Dedifferentiated amniotic fluid mesenchymal stem cell (primary cell): ENCODE data around the gene ALDH6A1.
"Not testable (repeated sequence)": the region's sequence is repeated elsewhere in the genome, so short reads cannot be mapped to it uniquely, and the experiment has no call there.

Experiments
- DNase-seq: peaks from one replicate; pipeline ENCODE4 v3.0.0-alpha.2; 2016; ENCODE audit errors: extremely low spot score

The ALDH6A1 gene

DNA sequence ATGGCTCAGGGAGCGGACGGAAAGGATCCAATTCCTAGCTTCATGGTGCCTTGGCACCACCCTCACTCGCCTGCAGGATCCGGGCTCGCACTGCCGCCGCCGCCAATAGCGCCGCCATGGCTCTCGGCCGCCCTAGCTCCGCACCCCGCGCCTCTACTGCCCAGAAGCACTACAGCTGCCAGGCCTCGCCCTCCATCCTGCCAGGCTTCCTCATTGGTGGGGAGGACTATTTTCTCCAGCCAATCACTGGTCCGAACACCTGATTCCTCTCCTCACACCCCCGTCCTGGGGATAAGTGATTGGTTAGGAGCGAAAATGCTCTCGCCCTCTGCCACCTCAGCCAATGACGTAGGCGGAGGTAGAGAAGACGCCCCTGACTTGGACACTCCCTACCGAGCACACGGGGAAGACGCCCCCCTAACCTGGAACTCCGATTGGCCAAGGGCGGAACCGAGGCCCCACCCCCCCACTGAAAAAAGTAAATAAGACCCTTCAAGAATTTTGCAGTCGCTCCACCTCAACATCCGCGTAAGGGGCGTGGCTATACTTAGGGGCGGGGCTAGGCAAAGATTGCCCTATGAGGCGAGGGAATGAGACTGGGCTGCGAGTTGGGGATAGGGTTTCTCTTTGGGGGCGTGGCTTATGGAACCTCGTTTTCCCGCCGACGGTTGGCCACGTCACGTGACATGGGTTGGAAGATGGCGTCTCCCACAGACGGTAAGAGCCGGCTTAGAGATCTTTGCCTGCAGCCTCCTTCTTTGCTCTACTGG lies at the start of gene ALDH6A1, which contains the start of gene LIN52:
ALDH6A1 (minus strand) TSS at position 177 of the 770 bp plus-strand sequence; CDS start at position 118, 59 bp downstream.
LIN52 (plus strand) TSS at position 680 of the 770 bp plus-strand sequence; CDS start at position 699, 19 bp downstream.
- DNase-seq, result peak; percentile 100

DNA sequence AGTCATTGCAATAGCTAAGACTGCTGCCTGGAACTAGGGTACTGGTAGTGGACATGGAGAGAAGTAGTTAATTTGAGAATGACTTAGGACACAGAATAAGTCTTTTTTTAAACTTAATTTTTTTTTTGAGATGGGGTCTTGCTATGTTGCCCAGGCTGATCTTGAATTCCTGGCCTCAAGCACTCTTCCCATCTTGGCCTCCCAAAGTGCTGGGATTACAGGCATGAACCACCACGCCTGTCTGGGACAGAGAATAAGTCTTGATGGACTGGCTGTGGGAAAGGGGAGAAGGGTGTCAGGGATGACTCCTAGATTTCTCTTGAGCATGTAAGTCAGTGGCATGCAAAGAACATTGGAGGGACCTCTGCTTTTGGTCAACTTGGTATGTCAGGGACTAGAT lies 43.4 kb upstream of the ALDH6A1 start:
- no peak for DNase-seq

DNA sequence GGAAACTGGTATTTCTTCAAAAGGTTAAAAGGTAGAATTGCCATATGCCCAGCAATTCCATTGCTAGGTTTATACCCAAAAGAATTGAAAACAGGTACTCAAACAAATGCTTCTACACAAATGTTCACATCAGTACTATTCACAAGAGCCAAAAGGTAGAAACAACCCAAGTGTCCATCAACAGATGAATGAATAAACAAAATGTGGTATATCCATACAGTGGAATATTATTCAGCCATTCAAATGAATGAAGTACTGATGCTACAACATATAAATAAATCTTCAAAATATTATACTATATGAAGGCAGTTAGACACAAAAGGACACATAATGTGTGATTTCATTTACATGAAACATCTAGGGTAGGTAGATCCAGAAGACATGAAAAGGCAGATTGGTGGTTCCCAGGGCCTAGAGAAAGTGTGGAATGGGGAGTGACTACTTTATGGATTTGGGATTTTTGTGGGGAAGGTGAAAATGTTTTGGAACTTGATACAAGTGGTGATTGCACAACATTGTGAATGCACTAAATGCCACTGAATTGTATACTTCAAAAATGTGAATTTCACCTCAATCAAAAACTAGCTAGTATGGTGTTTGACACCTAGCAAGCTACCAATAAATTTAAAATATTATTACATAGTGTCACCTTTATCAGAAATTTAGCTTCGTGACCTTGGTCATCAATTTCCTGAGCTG lies 42.2 kb upstream of the ALDH6A1 start:
- no peak for DNase-seq

DNA sequence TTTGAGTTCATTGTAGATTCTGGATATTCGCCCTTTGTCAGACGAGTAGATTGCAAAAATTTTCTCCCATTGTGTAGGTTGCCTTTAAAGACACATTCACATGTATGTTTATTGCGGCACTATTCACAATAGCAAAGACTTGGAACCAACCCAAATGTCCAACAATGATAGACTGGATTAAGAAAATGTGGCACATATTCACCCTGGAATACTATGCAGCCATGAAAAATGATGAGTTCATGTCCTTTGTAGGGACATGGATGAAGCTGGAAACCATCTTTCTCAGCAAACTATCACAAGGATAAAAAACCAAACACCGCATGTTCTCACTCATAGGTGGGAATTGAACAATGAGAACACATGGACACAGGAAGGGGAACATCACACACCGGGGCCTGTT lies 41.2 kb upstream of the ALDH6A1 start:
- not testable (repeated sequence) for DNase-seq

DNA sequence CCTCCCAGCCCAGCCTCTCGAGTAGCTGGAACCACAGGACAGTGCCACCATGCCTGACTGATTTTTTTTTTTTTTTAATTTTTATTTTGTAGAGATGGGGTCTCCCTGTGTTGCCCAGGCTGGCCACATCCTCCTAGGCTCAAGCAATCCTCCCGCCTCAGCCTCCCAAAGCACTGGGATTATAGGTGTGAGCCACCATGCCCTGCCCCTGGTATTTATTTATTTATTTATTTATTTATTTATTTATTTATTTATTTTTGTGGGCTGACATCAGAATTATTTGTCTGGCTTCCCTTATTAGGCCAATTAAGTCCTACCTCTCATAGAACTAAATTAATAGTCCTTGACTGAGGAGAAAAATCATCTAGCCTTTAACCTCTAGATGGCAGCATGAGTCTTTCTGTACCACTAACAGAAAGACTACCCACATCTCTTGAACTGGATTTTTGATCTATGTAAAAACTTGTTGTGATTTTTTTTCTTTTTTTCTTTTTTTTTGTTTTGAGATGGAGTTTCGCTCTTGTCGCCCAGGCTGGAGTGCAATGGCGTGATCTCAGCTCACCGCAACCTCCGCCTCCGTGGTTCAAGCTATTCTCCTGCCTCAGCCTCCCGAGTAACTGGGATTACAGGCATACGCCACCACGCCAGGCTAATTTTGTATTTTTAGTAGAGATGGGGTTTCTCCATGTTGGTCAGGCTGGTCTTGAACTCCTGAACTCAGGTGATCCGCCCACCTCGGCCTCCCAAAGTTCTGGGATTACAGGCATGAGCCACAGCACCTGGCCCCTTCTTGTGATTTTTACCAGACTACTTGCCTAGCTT lies 27.4 kb upstream of the ALDH6A1 start:
- peak; percentile 67 for DNase-seq

DNA sequence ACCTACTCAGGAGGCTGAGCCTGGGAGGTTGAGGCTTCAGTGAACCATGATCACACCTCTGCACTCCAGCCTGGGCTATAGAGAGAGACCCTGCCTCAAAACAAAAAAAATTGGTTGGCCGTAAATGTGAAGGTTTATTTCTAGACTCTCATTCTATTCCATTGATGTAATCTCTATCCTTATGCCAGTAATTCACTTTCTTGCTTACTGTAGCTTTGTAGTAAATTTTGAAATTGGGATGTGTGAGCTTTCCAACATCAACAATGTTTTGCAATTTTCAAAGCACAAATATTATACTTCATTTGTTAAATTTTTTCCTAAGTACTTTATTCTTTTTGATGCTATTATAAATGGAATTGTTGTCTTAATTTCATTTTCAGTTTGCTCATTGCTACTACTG lies 25.1 kb upstream of the ALDH6A1 start:
- no peak for DNase-seq

DNA sequence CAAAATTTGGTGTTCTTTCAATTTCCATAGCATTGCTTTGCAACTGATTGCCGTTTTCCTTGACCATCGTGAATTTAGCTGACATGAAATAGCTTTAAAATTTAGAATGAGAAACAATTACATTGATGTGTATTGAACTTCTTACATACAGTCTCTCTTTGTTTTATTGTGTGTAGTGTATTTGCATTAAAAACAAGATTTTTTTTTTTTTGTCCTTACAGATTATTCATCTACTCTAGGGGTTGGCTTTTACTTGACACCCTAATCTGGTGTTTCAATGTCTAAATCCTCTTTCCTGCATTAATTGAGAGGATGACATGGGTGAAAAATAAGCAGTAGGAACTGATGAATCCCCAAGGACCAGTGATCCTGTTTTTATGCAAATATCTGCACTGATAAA lies 21.1 kb upstream of the ALDH6A1 start:
- no peak for DNase-seq

DNA sequence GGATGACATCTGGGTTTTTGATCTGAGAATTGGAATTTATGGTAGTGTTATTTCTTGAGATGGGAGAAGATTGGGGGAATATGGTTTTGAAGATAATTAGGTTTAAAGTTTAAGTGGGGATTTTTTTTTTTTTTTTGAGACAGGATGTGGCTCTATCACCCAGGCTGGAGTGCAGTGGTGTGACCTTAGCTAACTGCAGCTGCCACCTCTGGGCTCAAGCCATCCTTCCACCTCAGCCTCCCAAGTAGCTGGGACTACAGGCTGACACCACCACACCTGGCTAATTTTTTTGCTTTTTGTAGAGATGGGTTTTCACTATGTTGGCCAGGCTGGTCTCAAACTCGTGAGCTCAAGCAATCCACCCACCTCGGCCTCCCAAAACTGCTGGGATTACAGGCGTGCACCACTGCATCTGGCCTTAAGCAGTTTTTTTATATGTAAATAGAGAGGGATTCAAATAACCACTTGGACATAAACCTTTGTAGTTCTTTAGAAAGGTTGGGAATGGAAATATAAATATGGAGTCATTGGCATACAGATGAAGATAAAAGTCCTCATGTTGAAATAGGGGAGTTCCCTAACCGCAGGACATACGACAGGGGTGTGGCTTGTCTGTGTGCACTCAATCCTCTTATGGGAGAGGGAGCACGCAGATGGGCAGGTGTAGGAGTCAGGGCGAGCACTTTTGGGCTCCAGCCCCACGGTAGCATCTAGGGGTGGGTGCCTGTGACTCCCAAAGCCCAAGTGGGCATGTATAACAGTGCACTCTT lies 5.2 kb upstream of the ALDH6A1 start:
- DNase-seq, result no peak

DNA sequence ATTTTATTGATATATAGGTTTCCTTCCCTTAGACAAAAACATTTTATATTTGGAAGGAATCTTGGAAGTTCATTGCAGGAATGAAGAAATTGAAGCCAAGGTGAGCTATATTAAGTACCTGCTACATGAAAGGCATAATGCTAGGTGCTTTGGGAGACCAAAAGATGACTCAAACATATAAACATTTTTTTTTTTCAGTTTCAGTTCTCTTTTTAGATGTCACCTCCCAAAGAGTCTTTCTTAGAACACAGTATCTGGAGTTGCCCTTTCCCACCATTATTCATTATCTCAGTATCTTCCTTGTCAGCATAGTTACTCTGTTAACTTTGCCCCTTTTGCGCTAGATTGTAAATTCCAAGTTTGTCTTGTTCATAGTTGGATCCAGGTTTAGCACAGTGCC lies 1.6 kb upstream of the ALDH6A1 start:
- no peak for DNase-seq

DNA sequence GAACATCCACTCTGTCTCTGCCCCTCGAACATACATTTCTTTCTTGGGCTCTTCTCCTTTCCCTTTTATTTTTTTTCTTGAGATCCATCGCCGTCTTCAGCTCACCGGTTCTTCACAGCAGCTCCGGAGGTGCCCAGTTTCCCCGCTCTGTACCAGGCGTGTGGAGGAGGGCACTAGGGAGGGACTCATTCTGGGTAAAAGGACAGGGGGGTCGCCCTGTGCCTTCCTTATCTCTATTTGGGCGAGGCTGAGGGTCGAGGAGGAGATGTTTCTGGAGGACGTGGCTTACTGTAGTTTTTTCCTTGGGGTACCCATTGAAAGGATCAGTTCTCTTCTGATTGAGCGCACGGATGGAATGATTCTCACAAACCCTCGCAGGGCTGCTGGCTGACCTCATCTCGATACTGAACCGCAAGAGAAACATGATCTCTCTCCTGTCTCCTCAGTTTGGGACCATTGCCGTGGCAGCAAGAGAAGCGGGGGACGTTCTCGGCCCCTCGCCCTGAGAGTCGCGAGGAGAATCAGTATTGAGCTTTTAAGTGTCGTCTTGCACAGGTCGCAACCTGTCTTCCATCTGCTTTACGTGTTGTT lies 889 bp upstream of the ALDH6A1 start:
- DNase-seq, result peak; percentile 29

DNA sequence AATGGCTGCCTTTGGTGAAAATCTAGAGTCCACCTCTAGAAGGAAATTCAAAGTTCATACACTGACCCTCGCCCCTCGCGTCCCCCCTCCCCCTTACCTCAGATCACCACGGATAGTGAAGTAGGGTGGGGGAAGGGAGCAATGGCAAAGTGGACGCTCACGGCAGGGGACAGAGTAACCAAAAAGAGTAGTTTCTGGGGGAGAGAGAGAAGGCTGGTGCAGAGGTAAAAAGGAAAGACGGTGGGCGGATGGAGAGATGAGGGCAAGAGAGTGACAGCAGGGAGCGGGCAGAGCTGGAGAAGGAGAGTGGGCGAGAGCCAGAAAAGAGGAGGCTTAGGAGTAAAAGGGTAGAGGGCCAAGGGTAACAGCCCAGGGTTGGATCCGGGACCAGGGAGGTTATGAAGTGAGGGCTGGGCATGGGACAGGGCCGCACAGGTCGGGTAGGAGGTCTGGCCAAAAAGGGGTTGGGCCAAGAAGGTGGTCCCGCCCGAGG lies 423 bp downstream of the ALDH6A1 start:
- no peak for DNase-seq

DNA sequence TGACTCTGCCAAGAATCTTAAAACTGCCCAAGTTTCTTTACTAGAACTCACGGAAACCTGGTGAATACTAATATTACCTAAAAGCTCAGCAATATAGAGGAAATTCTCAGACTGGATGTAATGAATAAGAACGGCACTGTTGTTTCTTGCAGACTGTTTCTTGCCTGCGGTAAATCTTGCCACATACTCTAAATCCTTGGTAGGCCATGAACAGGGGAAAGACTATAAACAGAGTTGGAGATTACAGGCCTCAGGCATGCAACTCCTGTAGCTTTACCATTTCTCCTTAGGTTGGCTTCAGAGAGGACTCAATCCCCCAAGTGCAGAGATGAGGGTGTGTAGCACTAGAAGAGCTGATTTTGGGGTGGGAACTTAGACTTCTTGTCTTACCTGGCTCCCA lies 1.1 kb downstream of the ALDH6A1 start:
- DNase-seq, result no peak

DNA sequence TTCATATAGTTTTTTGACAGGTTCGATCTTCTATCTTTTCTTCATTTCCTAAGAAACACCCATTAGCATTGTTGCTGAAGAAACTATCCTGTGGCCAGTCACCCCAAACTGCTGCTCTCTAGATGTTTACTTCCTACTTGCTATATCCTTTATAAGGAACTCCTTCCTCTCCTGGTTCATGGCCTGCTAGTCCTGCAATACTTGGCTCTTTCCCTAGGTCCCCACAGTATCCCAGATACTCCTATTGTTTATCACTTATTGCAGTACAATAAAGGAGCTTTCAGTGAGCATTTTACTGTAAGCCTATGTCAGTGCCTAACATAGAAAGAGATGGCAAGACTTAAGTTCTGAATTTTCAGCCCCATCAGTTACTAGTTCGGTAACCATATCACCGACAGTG lies 2.8 kb downstream of the ALDH6A1 start:
- no peak for DNase-seq

DNA sequence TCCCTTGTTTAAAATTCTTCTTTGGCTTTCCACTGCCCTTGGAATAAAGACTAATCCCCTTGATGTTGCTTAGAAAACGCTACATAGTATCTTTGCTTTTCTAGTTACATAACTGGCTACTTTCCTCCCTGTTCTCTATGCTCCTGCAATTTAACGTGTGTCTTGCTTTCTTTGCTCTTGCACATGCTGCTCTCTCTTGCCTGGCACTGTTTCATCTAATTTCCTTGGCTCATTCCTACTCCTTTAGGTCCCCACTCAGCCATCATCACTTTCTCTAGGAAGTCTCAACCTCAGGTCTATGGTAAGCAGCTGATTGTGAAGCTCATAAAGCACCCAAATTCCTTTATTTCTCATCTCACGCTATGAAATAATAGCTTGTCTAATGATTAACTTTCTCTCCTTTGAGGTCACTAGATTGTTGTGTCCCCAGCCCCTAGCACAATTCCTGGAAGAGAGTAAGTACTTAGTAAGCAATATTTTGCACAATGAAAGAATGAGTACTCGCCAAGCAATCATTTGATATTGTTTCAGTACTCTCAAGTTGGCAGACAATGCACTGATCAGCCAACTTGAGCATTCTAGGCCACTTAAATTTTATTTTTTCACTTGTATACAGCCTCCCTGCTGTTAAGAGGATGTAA lies 3.3 kb downstream of the ALDH6A1 start:
- no peak for DNase-seq

DNA sequence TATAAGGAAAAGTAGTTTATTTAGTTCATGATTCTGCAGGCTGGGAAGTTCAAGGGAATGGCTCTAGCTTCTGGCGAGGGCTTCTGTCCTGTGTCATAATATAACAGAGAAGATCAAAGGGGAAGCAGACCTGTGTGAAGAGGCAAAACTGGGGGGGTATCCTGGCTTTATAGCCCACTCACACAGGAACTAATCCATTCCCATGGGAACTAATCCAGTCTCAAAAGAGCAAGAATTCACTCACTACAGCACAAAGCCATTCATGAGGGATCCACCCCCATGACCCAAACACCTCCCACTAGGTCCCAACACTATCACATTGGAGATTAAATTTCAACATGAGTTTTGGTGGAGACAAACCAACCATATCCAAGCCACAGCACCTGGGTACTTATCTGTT lies 6.9 kb downstream of the ALDH6A1 start:
- DNase-seq, result no peak

DNA sequence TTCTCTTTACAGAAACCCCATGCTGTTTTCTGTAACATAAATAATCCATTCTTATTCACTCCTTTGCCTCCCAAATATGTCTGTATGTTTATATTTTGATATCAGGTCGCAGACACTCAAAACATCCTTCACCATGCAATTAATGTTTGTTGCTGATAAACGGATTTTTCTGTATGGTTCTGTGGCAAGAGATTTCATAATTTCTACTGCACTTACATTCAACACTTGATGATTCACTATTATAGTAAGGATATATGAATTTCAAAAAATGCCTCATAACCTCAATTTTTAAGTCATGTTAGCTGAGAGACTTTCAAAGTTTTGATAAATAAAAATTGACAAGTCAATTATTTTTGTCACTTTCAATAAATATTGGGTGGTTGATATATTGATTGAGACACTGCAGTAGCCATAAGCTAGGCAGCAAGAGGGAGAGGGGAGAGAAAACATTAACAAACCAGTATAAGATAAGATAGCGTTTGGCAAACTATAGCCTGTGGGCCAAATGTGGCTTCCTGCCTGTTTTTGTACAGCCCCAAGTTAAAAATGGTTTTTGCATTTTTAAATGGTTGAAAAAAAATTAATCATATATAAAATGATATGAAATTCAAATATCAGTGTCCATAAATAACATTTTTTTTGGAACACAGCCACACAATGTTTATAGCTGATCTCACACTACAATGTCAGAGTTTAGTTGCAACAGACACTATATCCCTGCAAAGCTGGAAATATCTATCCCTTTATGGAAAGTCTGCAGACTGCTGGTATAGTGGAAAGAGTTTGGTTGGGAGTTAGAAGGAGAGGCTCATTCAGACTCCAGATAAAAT lies 18.3 kb downstream of the ALDH6A1 start:
- DNase-seq, result no peak

DNA sequence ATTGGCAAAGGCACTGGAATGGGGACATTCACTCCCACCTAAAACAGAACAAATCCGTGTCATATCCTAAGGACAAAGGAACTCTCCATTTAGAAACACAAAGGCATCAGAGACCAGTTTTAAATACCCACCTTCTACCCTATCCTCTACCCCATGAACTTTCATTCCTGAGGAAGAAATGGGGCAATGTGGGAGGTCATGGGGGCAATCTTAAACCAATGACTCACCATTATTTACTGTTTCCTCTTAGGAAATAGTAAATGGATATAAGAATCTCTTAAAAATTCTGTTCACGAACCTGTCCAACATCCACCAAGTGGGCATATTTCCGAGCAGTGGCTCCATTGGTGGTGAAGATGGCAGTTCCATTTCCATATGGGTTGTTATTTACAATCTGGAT lies 19.4 kb downstream of the ALDH6A1 start:
- DNase-seq, result no peak

DNA sequence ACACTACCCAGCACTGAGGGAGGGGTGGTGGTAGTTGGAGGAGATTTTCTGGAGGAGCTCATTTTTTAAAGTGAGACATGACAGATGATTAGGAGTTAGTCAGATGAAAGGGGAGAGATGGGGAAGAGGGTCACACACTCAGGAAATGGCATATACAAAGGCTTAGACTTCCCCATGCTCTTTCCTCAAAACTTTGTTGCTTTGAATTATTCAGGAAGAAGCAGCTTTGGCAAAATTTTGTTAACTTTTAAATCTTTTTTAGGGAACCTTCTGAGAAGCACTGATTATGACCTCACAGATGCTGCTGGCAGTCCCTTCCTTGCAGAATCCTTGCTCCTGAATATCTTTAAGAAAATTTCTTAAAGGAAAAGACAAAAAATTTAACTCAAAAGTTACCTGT lies 19.8 kb downstream of the ALDH6A1 start:
- DNase-seq, result no peak

DNA sequence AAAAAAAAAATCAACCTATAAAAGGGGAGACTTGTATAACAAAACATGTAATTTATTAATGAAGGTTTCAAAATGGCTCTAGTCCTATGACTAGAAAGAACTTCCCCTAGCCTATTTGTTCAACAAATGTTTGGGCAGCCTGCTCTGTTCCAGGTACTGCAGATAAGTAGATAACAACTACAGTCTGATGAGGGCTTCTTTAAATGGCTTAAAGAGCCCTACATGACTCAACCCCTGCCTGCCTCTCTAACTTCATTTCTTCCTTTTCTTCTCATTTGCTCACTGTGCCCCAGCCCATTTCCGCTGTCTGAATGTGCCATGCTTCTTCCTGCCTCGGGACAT lies 21.5 kb downstream of the ALDH6A1 start:
- no peak for DNase-seq
